Right hindlimb (tissue), 1 donor: Measurements from ENCODE around the gene HIGD2A.
"Not testable (repeated sequence)": the region's sequence is repeated elsewhere in the genome, so short reads cannot be mapped to it uniquely, and the experiment has no call there.

Experiments
- DNase-seq: peaks from one replicate; pipeline ENCODE4 v3.0.0-alpha.2; 2018

Gene HIGD2A

DNA sequence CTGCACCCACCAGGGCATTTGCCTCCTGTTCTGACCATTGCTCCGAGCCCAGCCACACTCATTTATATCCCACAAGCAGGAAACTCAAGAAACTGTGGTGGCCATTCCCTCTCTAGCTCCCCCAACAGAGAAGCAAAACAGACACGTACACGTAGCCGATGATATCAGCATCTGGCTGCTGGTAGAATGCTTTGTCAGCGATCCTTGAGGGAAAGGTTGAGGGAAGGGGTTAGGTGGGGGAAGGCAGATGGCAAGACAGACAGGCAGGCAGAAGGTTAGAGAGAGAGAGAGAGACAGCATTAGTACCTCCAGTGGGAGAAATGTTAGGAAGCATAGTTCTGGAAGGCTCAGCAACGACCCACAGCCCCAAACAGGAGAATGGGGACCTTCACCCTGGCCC, 7.8 kb downstream of the HIGD2A start:
- no peak for DNase-seq

DNA sequence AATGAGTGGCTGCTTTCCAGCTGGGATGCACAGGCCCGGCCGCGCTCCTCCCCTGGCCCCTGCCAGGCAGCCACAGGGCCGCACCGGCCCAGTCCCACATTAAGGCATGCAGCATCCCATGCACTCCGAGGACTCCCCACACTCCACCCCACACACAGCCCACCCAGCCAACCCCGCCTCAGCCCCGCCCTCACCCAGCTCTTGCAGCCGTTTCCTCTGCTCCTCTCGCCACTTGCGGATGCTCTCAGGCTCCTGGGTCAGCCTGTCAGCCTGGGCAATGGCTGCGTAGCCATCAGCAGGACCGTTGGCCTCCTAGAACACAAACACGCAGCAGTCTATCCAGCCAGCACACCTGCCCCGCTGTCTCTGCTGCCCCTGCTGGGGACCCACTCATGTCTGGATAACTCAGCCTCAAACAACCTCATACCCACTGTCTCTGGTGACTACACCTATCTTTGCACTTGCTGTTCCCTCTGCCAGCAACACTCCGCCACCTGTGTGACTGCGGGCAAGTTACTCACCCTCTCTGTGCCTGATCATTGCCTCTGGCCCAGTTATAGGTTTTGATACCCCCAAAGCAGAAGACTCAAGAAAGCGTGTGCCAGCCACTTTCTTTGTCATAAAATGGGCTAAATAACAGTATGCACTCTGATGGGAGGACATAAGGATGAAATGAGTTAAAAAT, 9.3 kb downstream of the HIGD2A start:
- DNase-seq = no peak

- no peak for DNase-seq
These were observed 12.0 kb downstream of the HIGD2A start for GRCh38 chr5:176400382-176401156.

DNA sequence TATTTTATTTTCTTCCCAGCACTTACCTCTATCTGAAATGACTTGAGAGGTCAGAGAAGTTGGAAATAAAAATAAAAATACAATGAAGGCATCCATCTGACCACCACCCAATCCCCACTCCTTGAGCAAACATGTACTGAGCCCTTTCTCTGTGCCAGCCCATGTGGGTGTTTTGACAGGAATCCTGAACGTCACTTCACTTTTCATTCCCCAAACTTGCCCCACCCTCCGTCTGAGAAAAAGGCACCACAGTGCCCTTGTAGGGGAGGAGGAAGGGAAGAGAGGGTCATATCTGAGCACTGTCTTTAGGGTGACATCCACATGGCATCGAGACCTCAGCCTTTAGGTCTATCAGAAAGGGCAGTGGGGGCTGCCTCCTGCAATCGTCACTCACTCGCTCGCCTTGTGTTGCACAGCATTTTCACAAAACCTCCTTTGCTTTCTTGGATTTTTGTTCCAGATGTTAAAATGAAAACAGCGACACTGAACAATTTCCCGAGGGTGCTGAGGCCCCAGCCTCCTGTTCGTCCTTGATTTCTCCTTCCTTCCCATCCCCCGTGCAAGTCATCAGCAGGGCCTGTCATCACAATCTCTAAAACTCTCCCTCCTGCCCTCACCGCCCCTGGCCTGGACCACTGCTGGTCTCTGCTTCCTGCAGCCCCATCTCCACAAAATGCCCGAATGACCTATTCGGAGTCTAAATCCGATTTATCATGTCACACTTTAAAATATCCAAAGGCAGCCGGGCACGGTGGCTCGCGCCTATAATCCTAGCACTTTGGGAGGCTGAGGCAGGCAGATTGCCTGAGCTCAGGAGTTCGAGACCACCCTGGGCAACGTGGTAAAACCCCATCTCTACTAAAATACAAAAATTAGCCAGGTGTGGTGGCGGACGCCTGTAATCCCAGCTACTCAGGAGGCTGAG, 13.0 kb downstream of the HIGD2A start:
- no peak for DNase-seq

DNA sequence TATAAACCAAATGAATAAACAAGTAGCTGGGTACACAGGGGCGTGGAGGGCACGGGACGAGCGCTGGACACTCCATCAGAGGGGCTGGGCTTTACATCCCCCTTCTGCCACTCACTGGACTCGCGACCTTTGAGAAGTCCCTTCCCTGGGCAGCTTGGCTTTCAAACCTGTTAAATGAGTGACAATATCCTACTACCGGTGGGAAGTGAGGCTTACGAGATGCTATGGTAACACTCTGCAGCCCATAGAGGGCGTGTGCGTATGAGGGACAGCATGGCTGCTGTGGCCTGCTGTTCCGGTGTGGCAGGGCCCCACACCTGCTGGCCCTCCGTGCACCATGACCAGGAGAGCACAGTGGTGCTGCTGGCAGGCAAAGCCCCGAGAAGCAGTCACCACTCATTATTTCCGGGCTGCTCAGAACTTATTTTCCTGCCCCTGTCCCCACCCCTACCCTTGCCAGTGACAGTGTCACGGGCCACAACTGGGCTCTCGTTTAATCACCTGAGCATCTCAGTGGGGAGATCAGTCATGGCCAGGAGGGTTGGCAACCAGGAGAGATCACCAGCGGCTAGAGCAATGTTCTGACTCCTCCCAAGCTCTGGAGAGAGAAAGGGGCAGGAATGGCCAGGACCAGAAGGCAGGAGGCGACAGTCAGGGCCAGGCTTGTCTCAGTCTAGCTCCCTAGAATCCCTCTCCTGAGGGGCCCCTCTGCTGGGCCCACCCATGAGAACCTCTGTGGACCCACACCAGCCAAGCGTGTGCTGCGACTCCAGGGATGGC, 17.3 kb downstream of the HIGD2A start:
- no peak for DNase-seq

GRCh38 chr5:176406436-176407052, 18.0 kb downstream of the HIGD2A start:
- DNase-seq = no peak

DNA sequence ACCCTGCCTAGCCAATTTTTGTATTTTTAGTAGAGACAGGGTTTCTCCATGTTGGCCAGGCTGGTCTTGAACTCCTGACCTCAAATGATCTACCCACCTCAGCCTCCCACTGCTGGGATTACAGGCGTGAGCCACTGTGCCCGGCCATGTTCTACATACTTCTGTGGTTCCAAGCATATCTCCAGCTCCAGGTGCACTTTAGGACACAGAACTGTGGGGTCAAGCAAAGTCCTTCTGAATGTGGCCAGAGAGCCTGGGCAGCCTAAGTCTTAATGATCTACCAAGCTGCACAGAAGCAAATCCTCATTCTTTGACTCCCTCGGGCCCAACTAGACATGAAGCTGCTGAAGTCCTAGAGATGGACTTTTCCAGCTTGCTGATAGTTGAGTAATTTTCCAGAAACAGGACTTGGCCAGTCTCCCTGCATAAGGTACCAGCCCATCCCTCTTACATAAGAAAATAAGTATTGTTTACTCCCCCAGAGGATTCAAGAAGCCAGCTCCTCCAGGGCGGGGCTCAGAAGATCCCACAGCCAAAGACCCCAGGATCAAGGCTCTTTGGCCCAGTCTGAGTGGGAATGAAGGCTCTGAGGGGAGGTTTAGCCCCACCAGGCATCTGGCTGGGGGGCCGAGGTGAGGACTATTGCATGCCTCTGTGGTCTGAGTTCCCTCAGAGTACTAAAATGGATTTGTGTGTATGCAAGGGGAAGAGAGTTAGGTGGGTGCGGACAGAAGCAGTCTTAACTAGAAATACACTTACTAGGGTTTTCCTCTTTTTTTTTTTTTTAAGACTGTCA, 19.1 kb downstream of the HIGD2A start:
- peak; percentile 42 for DNase-seq

DNA sequence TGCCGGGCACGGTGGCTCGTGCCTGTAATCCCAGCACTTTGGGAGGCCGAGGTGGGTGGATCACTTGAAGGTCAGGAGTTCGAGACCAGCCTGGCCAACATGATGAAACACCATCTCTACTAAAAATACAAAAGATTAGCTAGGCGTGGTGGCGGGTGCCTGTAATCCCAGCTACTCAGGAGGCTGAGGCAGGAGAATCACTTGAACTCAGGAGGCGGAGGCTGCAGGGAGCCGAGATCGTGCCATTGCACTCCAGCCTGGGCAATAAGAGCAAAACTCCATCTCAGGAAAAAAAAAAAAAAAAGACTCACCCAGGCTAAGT, 19.7 kb downstream of the HIGD2A start:
- not testable (repeated sequence) for DNase-seq

- DNase-seq = no peak
These were observed 20.0 kb downstream of the HIGD2A start for GRCh38 chr5:176408590-176408989.

DNA sequence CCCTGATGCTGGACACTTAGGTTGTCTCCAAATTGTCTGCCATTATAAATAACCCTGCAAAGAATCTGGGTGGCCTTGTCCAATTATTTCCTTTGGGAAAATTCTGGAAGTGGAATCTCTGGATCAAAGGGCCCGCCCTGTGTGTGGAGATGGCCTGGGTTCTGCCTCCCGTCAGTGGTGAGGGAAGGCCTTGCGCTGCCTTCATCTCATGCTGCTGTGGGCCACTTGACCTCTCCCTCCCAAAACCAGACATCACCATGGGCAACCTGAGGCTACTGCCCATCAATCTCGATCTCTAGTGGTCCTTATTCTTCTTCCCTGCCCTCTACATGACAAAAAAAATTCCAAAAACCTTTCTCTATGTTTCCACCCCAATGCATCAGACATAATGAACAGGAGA, 21.2 kb downstream of the HIGD2A start:
- DNase-seq = no peak

- DNase-seq = no peak
These were observed 22.1 kb downstream of the HIGD2A start for GRCh38 chr5:176410486-176411180.

DNA sequence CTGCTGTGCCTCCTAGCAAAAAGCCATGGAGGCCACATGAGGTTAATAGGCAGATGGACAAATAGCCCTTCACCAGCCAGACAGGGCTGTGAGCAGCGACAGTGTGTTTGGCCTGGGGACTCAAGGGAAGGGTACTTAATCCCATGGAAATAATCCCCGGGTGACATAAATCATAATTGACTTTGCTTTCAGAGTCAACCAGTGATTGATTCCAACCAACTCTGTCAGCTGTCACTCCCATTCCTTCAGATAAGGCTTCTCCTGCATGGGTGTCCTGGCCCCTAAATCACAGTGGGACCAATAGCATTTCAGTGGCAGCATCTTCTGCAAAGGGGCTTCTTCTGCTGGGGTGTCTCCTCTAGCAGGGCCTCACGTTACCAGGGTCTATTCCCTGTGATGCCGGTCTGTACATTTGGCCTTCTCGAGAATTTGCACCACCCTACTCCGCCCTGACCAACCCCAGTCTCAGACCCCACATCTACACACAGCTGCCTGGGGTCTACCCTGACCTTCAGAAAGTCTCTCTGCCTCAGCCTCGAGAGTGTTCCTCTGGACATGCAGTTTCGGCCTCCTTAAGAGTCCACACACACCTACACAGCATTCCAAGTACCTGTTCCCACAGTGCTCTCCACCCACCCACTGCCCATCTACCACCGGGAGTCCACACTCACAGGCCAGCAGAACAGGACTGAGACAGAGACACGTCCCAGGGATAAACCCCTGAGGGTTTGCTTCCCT, 24.1 kb downstream of the HIGD2A start:
- no peak for DNase-seq

DNA sequence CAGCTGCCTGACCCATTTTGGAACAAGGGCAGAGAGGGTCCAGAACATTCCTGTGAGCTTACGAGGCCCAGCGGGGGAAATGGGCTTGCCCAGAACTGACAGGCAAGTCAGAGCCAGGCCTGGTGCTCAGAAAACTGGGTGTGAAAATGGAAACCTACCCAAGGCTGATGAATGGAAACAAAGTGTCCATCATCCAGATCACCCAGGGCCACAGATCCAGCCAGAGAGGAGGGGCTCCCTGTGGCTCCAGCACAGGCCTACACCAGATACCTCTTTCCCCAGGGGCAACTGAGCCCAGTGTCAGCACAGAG, 24.7 kb downstream of the HIGD2A start:
- DNase-seq = no peak

DNA sequence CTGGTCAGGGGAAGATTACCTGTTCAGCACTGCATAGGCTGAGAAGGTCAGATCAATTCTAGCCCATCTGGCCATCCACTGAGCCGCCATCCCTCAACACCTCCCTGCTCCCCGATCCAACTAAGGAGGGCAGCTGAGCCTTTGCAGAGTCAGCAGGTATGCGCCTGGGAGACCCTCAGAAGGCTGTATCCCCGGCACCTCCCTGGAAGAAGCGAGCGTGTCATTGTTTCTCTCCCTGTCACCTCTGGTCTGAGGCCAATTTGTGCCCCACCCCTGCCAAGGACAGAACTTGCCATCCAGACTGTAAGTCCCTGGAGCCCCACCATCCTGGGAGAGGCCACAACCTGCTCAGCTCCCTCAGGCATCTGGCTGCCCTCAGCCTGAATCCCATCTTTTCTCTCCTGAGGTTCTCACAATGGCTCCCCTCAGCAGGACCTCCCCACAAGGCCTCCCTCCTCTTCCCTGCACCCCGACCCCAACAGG, 25.2 kb downstream of the HIGD2A start:
- no peak for DNase-seq

GRCh38 chr5:176414704-176415103, 26.2 kb downstream of the HIGD2A start:
- DNase-seq = no peak

DNA sequence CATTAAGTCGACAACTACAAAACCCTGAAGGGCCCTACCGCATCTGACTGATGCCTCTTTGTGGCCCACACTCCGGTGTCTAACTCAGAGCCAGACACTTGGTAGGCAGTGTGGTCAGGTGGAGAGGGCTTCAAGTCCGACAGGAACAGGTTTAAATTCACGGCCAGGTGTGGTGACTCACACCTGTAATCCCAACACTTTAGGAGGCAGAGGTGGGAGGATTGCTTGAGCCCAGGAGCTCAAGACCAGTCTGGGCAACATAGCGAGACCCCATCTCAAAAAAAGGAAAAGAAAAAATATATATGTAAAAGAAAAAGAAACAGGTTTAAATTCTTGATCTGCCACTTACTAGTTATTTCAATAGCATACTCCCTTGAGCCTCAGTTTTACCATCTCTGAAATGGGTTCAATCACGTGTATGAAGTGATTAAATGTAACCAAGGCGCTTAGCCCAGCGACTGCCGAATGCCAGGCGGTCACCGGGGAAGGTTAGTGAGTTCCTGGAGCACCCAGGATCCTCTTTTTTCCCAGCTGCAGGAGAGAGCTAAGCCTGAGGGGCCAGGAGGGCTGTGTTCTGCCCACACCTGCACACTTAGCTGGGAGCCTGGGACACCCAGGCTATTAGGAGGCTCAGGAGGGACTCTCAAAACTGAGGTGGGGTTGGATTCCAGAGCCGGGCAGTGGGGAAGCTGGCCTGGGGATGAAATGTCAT, 26.8 kb downstream of the HIGD2A start:
- DNase-seq = no peak

DNA sequence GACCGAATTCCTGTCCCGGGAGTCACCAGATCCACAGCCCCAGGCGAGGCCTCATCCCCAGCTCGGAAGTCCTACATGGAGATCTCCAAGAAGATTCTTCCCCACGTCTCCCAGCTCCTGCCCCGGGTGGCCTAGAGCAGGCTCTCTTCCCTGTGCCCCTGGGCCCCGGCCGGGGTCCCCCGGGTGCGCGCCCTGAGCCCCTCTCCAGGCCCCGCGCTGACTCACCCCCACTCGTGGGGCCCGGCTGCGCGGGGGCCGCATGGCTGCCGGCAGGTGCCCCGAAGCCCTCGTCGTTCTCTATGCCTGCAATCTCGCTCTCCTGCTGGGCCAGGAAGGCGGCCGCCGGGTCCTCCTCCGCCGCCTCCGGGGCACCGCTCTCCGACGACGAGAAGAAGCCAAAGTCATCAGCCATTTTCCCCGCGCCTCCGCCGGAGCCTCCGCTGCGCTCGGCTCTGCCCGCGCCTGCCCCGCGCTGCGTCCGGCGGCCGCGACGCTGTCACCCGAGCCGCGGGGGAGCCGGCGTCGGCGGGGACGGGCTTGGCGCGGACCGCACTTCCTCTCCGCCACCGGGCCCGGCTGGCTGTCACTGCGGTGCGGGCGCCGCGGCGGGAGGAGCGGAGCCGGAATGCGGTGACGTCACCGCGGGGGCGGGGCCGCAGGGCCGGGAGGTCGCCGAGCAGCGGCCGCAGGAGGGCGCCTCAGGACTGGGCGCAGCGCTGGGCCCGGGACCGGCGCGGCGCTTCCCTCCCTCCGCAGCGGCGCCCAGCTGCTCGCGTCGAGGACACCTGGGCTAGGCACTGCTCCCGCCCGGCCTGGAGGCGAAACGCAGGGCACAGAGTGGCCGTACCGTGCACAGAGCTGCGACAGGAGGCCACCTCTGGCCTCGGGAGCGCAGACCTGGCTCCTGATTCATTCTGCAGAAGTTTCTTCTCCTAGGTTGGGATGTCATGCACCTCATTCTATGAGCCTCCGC, 27.7 kb downstream of the HIGD2A start, which contains the start of gene CLTB:
TSS of gene CLTB (minus strand) at position 588 of the 973 bp plus-strand sequence. CDS start at position 412, 176 bp downstream.
- DNase-seq = peak; percentile 92

DNA sequence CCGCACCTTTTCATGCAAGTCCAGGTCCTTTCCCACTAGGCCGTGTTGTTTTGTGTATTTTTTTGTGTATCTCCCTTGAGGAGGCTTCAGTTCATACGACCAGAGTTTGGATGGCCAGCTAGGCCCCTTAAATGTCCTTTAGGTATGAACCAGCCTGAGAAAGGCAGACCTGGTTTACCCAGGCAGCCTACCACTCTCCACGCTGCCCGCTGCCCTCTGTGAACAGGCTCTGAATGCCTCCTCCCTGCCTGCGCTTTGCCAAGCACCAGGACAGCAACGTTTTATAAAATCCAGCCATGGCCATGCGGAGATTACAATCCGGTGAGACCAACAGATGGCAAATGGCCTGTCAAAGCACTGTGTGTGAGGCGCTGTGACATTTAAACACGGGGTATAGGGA, 28.4 kb downstream of the HIGD2A start:
- no peak for DNase-seq
